AG04449 (cell line): ENCODE results near the gene DDIT4.
"Not testable (repeated sequence)": the region's sequence is repeated elsewhere in the genome, so short reads cannot be mapped to it uniquely, and the experiment has no call there.

Experiments
- CTCF ChIA-PET: fragments of 350-600 bp; formaldehyde crosslinking; extraction: SDS; loops from one replicate; lab custom pipeline; 2021; ENCODE audit warnings: antibody characterized with exemption; lab: Yijun Ruan, JAX
- POLR2A ChIA-PET: fragments of 400-600, 350-600 bp; formaldehyde crosslinking; extraction: SDS; loops from one replicate; lab custom pipeline; 2020; ENCODE audit warnings: antibody characterized with exemption, inconsistent platforms; lab: Yijun Ruan, JAX
- DNase-seq: peaks from one replicate; pipeline ENCODE4 v3.0.0-alpha.2; 2010; ENCODE audit warnings: low read depth, low spot score
- H3K4me3 ChIP-seq: 2 replicates; pipeline ENCODE4 v1.5.1; 2011; ENCODE audit warnings: low read depth, mild to moderate bottlenecking, control low read depth, low read length
- TF ChIP-seq, protein P1 (sequence below): IDR thresholded peaks from one replicate; pipeline ENCODE4 v1.5.1; 2011; ENCODE audit warnings: mild to moderate bottlenecking, moderate library complexity, low read length, control low read depth, inconsistent platforms; ENCODE audit not compliant: insufficient read depth; ENCODE audit errors: missing control alignments

Gene DDIT4, protein sequence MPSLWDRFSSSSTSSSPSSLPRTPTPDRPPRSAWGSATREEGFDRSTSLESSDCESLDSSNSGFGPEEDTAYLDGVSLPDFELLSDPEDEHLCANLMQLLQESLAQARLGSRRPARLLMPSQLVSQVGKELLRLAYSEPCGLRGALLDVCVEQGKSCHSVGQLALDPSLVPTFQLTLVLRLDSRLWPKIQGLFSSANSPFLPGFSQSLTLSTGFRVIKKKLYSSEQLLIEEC

DNA sequence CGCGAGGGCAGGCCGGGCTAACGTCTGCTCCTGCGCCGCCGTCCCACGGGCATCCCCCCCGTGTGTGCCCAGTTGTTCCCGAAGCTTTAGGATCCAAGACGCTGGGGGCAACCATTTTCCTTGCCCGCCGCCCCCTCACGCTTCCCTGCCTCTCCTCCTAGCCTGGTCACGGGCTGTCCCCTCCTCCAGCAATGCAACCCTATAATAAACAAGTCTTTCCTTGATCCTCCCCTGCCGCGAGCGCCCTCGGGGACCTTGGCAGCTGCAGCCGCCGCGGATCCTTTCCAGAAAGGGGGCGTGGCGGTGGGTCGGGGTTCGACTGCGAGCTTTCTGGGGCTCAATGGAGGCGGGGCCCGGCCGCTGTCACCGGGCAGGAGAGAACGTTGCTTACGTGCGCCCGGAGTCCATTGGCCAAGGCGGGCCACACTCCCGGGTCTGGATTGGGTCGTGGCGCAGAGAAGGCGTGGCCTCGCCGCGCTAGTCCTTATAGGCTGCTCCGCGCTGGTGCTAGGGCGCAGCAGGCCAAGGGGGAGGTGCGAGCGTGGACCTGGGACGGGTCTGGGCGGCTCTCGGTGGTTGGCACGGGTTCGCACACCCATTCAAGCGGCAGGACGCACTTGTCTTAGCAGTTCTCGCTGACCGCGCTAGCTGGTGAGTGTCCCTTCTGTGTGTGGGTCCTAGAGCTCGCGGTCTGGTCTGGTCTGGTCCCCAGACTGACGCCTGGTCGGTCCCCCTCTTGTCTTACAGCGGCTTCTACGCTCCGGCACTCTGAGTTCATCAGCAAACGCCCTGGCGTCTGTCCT, at the start of gene DDIT4:
Gene DDIT4, plus strand, starts transcription at position 515 of the 803 bp plus-strand sequence. CDS start 293 bp downstream, outside the sequence.
- POLR2A ChIA-PET = interaction anchor here (0.6 to 5.6 kb wide), 32 partner anchors 9 to 958 kb away, joined by 3 to 106 read pairs (median 6); partner anchors contain the start of genes ANAPC16, ASCC1 and DNAJB12
- TF ChIP-seq, protein P1, sequence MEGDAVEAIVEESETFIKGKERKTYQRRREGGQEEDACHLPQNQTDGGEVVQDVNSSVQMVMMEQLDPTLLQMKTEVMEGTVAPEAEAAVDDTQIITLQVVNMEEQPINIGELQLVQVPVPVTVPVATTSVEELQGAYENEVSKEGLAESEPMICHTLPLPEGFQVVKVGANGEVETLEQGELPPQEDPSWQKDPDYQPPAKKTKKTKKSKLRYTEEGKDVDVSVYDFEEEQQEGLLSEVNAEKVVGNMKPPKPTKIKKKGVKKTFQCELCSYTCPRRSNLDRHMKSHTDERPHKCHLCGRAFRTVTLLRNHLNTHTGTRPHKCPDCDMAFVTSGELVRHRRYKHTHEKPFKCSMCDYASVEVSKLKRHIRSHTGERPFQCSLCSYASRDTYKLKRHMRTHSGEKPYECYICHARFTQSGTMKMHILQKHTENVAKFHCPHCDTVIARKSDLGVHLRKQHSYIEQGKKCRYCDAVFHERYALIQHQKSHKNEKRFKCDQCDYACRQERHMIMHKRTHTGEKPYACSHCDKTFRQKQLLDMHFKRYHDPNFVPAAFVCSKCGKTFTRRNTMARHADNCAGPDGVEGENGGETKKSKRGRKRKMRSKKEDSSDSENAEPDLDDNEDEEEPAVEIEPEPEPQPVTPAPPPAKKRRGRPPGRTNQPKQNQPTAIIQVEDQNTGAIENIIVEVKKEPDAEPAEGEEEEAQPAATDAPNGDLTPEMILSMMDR = no peak
- CTCF ChIA-PET = interaction anchor here (0.6 to 3.3 kb wide), 7 partner anchors 9 to 55 kb away, joined by 3 to 25 read pairs (median 7); no protein-coding TSS in a partner anchor
- H3K4me3 ChIP-seq = peak within 1 kb of the TSS; percentile 99
- peak; percentile 96 for DNase-seq

DNA sequence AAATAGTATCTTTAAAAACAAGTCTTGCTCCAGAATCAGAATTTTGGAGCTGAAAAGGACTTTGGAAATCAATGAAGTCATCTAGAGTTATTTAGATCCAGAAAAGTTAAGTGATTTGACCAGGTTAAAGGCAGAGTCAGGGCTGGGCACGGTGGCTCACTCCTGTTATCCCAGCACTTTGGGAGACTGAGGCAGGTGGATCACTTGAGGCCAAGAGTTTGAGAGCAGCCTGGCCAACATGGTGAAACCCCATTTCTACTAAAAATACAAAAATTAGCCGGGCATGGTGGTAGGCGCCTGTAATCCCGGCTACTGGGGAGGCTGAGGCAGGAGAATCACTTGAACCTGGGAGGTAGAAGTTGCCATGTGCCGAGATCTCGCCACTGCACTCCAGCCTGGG, 49.5 kb upstream of the DDIT4 start:
- POLR2A ChIA-PET, H3K4me3 ChIP-seq, DNase-seq: not testable (repeated sequence)
- CTCF ChIA-PET = interaction anchor here (0.8 to 9.3 kb wide), 18 partner anchors 9 to 328 kb away, joined by 3 to 77 read pairs (median 4); partner anchors contain the start of genes ANAPC16, ASCC1 and DDIT4

DNA sequence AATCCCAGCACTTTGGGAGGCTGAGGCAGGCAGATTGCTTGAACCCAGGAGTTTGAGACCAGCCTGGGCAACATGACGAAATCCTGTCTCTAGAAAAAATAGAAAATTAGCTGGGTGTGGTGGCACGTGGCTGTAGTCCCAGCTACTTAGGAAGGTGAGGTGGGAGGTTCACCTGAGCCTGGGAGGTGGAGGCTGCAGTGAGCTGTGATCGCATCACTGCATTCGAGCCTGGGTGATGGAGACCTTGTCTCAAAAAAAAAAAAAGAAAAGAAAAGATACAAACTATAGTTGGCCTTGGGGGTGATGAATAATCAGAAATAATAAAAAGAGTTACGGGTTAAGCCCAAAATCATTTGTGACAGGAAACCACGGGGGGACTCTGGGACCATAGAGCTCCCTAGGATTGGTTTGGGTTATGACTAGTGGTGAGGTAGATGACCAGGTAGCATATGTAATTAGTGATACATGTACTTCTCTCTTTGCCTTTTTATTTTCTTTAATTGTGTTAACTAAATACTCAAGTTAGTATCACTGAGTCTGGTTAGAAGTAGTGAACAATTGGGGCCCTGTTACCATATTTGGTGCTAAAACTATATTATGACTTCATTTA, 47.2 kb upstream of the DDIT4 start:
- POLR2A ChIA-PET = no interaction called here
- CTCF ChIA-PET = interaction anchor here (0.8 to 9.3 kb wide), 7 partner anchors 10 to 330 kb away, joined by 3 to 74 read pairs (median 8); partner anchors contain the start of genes ANAPC16 and ASCC1
- TF ChIP-seq, protein P1 = no peak
- no peak overlapping the region for H3K4me3 ChIP-seq
- no peak for DNase-seq

DNA sequence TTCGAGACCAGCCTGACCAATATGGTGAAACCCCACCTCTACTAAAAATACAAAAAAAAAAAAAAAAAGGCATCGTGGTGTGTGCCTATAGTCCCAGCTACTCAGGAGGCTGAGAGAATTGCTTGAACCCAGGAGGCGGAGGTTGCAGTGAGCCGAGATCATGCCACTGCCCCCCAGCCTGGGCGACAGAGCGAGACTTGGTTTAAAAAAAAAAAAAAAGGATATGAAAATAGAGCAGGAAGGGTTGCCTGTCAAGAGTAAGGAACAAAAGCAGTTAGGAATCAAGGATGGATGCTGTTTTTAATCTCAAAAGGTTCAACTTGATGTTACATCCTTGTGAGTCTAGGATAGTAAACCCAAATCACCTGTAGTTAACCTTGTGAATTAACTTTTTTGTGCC, 45.9 kb upstream of the DDIT4 start:
- no peak overlapping the region for H3K4me3 ChIP-seq
- POLR2A ChIA-PET = no interaction called here
- CTCF ChIA-PET = interaction anchor here (1.7 to 1.9 kb wide), 2 partner anchors 102 to 109 kb away, joined by 6 to 8 read pairs; no protein-coding TSS in a partner anchor
- TF ChIP-seq, protein P1 = no peak
- DNase-seq = no peak

DNA sequence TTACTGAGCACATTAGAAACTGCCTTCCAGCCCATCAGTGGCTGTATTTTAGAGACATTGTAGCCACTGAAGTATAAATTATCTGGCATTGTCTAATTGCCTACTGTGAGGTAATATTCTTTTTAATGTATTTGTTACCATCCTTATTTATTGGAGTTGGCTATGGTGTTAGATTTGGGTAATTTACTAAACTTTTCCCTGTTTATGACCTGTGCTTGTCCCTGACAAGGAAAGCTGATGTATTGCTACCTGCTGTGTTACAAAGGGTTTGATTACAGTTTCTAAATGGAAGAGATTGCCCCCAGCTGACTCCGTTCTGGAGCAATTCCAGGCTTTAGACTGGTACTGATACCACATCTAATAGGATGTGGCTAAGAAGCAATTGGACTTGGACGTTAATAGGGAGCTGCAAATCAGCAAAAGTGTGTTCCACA, 45.4 kb upstream of the DDIT4 start:
- CTCF ChIA-PET = interaction anchor here (0.6 to 2.0 kb wide), 6 partner anchors 10 to 332 kb away, joined by 3 to 11 read pairs (median 4); no protein-coding TSS in a partner anchor
- H3K4me3 ChIP-seq = no peak overlapping the region

More for the DNA sequence above, 45.4 kb upstream of the DDIT4 start:
- DNase-seq = no peak
- POLR2A ChIA-PET = no interaction called here
- TF ChIP-seq, protein P1 = no peak
